PC-3 (cell line): Measurements from ENCODE around the gene FBXW7.

Source experiments
- EZH2 ChIP-seq: fragments of 300-600 bp; sonication (generic); IDR thresholded peaks from one replicate; pipeline ENCODE4 v1.6.1; 2017; ENCODE audit warnings: antibody characterized with exemption, mild to moderate bottlenecking, low read length; ENCODE audit not compliant: unreplicated experiment
- TF ChIP-seq, protein P1 (sequence below): fragments of 300-600 bp; sonication (generic); conservative IDR thresholded peaks from 2 replicates; pipeline ENCODE4 v1.5.1; 2017; ENCODE audit warnings: antibody characterized with exemption, low read depth, mild to moderate bottlenecking, low read length

DNA sequence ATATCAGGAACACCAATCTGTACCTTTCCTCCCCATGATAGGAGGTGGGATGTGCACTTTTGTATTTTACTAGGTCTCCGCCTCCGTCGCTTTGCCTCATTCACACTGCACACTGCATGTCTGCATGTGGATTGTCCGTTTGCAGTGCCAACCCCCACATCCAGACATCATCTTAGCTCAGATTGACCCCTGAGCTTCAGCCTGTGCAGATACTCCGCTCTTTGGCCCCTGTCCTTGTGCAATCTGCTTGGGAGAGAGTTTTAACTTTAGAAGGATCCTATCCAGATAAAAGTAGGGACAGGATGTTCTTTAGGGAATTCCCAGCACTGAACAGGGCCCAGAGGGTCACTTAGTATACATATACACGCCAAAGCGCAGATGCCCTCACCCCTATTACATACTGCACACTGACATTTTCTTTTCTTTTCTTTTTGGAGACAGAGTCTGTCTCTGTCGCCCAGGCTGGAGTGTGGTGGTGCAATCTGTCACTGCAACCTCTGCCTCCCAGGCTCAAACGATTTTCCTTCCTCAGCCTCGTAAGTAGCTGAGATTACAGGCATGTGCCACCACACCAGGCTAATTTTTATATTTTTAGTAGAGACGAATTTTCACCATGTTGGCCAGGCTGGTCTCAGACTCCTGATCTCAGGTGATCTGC, 43.3 kb upstream of the FBXW7 start:
- TF ChIP-seq, protein P1, sequence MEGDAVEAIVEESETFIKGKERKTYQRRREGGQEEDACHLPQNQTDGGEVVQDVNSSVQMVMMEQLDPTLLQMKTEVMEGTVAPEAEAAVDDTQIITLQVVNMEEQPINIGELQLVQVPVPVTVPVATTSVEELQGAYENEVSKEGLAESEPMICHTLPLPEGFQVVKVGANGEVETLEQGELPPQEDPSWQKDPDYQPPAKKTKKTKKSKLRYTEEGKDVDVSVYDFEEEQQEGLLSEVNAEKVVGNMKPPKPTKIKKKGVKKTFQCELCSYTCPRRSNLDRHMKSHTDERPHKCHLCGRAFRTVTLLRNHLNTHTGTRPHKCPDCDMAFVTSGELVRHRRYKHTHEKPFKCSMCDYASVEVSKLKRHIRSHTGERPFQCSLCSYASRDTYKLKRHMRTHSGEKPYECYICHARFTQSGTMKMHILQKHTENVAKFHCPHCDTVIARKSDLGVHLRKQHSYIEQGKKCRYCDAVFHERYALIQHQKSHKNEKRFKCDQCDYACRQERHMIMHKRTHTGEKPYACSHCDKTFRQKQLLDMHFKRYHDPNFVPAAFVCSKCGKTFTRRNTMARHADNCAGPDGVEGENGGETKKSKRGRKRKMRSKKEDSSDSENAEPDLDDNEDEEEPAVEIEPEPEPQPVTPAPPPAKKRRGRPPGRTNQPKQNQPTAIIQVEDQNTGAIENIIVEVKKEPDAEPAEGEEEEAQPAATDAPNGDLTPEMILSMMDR = no peak
- no peak for TF ChIP-seq EZH2
